ENCODE data around the gene KLF2. TPM values are rescaled to one million over a fixed set of nuclear protein-coding genes. Genes with fewer than 3 reads are reported as not detected.
"Not testable (repeated sequence)": the region's sequence is repeated elsewhere in the genome, so short reads cannot be mapped to it uniquely, and the experiment has no call there.

KLF2 gene
- 198 TPM for total RNA-seq
- long read RNA-seq, transcript KLF2-201 (3 exons, 2,018 nt), result major isoform, 149 of 470 reads
- long read RNA-seq, partial matches to known transcripts, result 287 of 470 reads
- long read RNA-seq, other reads (novel, unspliced or antisense), result 34 of 470 reads

DNA sequence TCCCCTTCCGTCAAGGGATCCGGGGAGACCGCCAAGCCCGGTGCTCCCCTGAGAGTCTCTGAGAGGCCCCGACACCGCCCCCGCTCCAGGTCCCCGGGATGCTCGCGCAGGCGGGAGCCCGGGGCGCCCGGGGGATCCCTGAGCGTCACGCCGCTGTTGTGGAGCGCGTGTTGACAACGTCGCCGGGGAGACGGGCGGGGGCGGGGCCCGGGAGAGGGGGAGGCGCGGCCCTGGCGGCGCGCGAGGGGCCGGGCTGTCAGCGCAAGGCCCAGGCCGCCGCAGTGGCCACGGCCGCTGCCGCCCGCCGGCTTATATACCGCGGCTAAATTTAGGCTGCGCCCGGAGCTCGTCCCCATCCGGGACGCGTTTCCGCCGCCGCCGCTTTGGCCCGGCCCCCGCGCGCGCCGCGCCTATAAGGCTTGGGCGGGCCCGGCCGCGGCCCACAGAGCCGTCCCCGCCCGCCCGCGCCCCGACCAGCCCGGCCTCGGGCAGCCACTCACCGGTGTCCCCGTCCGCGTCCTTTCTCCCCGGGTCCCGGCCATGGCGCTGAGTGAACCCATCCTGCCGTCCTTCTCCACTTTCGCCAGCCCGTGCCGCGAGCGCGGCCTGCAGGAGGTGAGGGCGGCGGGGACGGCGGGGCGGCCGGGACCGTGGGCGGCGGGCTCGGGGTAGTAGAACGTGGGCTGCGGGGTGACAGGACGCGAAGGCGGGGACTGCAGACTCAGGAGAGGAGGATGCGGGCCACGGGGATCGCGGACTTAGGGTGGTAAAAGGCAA lies at the start of gene KLF2:
TSS of gene KLF2 (plus strand) at position 443 of the 777 bp plus-strand sequence. CDS start at position 541, 98 bp downstream.
- TF ChIP-seq, protein P1, sequence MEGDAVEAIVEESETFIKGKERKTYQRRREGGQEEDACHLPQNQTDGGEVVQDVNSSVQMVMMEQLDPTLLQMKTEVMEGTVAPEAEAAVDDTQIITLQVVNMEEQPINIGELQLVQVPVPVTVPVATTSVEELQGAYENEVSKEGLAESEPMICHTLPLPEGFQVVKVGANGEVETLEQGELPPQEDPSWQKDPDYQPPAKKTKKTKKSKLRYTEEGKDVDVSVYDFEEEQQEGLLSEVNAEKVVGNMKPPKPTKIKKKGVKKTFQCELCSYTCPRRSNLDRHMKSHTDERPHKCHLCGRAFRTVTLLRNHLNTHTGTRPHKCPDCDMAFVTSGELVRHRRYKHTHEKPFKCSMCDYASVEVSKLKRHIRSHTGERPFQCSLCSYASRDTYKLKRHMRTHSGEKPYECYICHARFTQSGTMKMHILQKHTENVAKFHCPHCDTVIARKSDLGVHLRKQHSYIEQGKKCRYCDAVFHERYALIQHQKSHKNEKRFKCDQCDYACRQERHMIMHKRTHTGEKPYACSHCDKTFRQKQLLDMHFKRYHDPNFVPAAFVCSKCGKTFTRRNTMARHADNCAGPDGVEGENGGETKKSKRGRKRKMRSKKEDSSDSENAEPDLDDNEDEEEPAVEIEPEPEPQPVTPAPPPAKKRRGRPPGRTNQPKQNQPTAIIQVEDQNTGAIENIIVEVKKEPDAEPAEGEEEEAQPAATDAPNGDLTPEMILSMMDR (IDR thresholded peaks at IDR 0.05), result no peak
- Histone ChIP-seq H3K36me3 (peaks cover 15% of the 10 kb centered on the region), H3K27me3 (no peaks in the 10 kb centered on the region), H3K27ac (peak within 1 kb of the TSS; percentile 96), H3K9me3 (no peaks in the 10 kb centered on the region), H3K4me3 (peak within 1 kb of the TSS; percentile 71), H3K4me1 (peaks cover 23% of the 10 kb centered on the region)
- intact Hi-C loops (cut with DNase I), result no loop called here
- ATAC-seq (peak; percentile 89), DNase-seq (peak; percentile 98)

DNA sequence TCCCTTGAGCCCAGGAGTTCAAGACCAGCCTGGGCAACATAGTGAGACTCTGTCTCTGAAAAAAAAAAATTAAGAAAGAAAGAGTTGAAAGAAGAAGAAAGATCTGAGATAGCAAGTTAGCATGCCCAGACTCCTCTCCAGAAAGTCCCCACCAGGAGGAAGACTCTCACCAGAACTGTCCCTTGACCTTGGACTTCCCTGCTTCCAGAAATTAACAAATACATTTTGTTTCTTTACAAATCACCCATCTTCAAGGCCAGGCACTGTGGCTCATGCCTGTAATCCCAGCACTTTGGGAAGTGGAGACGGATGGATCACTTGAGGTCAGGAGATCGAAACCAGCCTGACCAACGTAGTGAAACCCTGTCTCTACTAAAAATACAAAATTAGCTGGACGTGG lies 44.3 kb upstream of the KLF2 start:
- H3K4me3 ChIP-seq, result no peak overlapping the region
- H3K27me3 ChIP-seq, result no peaks in the 10 kb centered on the region
- TF ChIP-seq, protein P1 (IDR thresholded peaks at IDR 0.05), result no peak
- H3K4me1 ChIP-seq, result peaks cover 44% of the 10 kb centered on the region
- H3K36me3 ChIP-seq, result no peaks in the 10 kb centered on the region
- no peak overlapping the region for H3K27ac ChIP-seq
- no peak for DNase-seq
- intact Hi-C loops (cut with DNase I), result no loop called here
- no peaks in the 10 kb centered on the region for H3K9me3 ChIP-seq
- ATAC-seq, result no peak

DNA sequence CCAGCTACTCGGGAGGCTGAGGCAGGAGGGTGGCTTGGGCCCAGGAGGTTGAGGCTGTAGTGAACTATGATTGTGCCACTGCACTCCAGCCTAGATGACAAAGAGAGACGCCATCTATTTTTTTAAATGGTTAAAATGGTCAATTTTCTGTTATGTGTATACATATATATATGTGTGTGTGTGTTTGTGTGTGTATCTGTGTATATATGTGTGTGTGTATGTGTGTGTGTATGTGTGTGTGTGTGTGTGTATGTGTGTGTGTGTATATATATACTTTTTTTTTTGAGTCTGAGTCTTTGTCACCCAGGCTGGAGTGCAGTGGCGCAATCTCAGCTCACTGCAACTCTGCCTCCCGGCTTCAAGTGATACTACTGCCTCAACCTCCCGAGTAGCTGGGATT lies 42.9 kb upstream of the KLF2 start:
- no peaks in the 10 kb centered on the region for H3K36me3 ChIP-seq
- no peaks in the 10 kb centered on the region for H3K27me3 ChIP-seq
- no peaks in the 10 kb centered on the region for H3K9me3 ChIP-seq
- TF ChIP-seq, protein P1 (IDR thresholded peaks at IDR 0.05), result no peak
- ATAC-seq, result no peak
- no peak overlapping the region for H3K4me3 ChIP-seq
- peak overlapping the region; percentile 97 for H3K27ac ChIP-seq
- peaks cover 58% of the 10 kb centered on the region for H3K4me1 ChIP-seq
- intact Hi-C loops (cut with DNase I), result no loop called here
- DNase-seq, result no peak

GRCh38 chr19:16283210-16284061 lies 41.2 kb upstream of the KLF2 start:
- DNase-seq (peak; percentile 90), ATAC-seq (peak; percentile 77)
- Histone ChIP-seq H3K4me1 (peaks cover 64% of the 10 kb centered on the region), H3K4me3 (peak overlapping the region; percentile 35), H3K9me3 (no peaks in the 10 kb centered on the region), H3K27me3 (no peaks in the 10 kb centered on the region), H3K27ac (peak overlapping the region; percentile 97), H3K36me3 (no peaks in the 10 kb centered on the region)
- TF ChIP-seq, protein P1 (IDR thresholded peaks at IDR 0.05), result no peak
- intact Hi-C loops (cut with DNase I), result no loop called here

DNA sequence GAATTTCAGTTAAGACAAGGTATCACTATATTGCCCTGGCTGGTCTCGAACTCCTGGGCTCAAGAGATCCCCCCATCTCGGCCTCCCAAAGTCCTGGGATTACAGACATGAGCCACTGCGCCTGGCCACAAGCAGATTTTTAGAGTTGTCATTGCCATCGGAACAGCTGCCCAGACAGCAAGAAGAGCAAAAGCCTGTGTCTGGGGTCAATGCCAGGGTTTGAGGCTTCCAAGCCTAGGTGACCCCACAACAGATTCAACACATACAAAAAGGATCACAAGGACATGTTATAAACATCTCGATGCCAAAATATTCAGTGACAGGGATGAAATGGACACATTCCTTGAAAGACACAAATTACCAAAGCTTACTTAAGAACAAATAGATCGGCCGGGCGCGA lies 40.1 kb upstream of the KLF2 start:
- Histone ChIP-seq H3K9me3 (no peaks in the 10 kb centered on the region), H3K36me3 (no peaks in the 10 kb centered on the region), H3K4me3 (peak overlapping the region; percentile 35), H3K27me3 (no peaks in the 10 kb centered on the region), H3K4me1 (peaks cover 56% of the 10 kb centered on the region), H3K27ac (peak overlapping the region; percentile 97)
- TF ChIP-seq, protein P1 (IDR thresholded peaks at IDR 0.05), result no peak
- ATAC-seq, result no peak
- DNase-seq, result no peak
- intact Hi-C loops (cut with DNase I), result no loop called here

GRCh38 chr19:16285079-16285478 lies 39.5 kb upstream of the KLF2 start:
- H3K36me3 ChIP-seq; H3K9me3 ChIP-seq; DNase-seq; H3K27me3 ChIP-seq; ATAC-seq; intact Hi-C loops (cut with DNase I); H3K4me3 ChIP-seq: not testable (repeated sequence)
- H3K4me1 ChIP-seq, result peaks cover 50% of the 10 kb centered on the region
- peak overlapping the region; percentile 97 for H3K27ac ChIP-seq
